H54 (cell line): ENCODE data around the gene ZC3H7B.

ENCODE experiments used
- DNase-seq: peaks from one replicate; pipeline ENCODE4 v3.0.0; 2011; ENCODE audit warnings: low spot score, mixed read lengths; ENCODE audit not compliant: insufficient read length
- FAIRE-seq: peaks from 3 replicates; lab custom pipeline; 2011; peaks lifted over from hg19 to GRCh38; lab: Jason Lieb, UNC
- POLR2A ChIP-seq: IDR thresholded peaks from 2 replicates; pipeline ENCODE4 v1.6.1; 2011; ENCODE audit warnings: low read depth, mild to moderate bottlenecking, low read length

ZC3H7B gene

GRCh38 chr22:41332217-41332939, 31.1 kb downstream of the ZC3H7B start:
- no peak for TF ChIP-seq POLR2A
- FAIRE-seq (no peak), DNase-seq (no peak)

- FAIRE-seq: no peak
- no peak for TF ChIP-seq POLR2A
These were observed 32.5 kb downstream of the ZC3H7B start for GRCh38 chr22:41333806-41334205.

GRCh38 chr22:41334215-41334614, 32.9 kb downstream of the ZC3H7B start:
- DNase-seq (no peak), FAIRE-seq (no peak)

More at GRCh38 chr22:41333806-41334205, 32.5 kb downstream of the ZC3H7B start:
- no peak for DNase-seq

GRCh38 chr22:41334951-41335635, 33.8 kb downstream of the ZC3H7B start:
- DNase-seq (no peak), FAIRE-seq (no peak)
- TF ChIP-seq POLR2A: no peak

More at GRCh38 chr22:41334215-41334614, 32.9 kb downstream of the ZC3H7B start:
- TF ChIP-seq POLR2A: no peak

- DNase-seq (no peak), FAIRE-seq (no peak)
- no peak for TF ChIP-seq POLR2A
These were observed 37.4 kb downstream of the ZC3H7B start for GRCh38 chr22:41338614-41339212.

GRCh38 chr22:41339823-41340222, 38.5 kb downstream of the ZC3H7B start:
- no peak for TF ChIP-seq POLR2A
- FAIRE-seq: no peak
- DNase-seq: no peak

- FAIRE-seq: no peak
- DNase-seq: no peak
- no peak for TF ChIP-seq POLR2A
These were observed 39.0 kb downstream of the ZC3H7B start for GRCh38 chr22:41340357-41340756.

GRCh38 chr22:41341012-41341411, 39.7 kb downstream of the ZC3H7B start:
- TF ChIP-seq POLR2A: no peak
- no peak for FAIRE-seq
- DNase-seq: no peak

- FAIRE-seq: no peak
- DNase-seq: no peak
- TF ChIP-seq POLR2A: no peak
These were observed 40.7 kb downstream of the ZC3H7B start for GRCh38 chr22:41341990-41342389.

- FAIRE-seq (no peak), DNase-seq (no peak)
- TF ChIP-seq POLR2A: no peak
These were observed 42.0 kb downstream of the ZC3H7B start for GRCh38 chr22:41343300-41343699.

GRCh38 chr22:41343717-41344116, 42.4 kb downstream of the ZC3H7B start:
- DNase-seq (no peak), FAIRE-seq (no peak)
- no peak for TF ChIP-seq POLR2A

- FAIRE-seq: no peak
- no peak for TF ChIP-seq POLR2A
- DNase-seq: no peak
These were observed 43.0 kb downstream of the ZC3H7B start for GRCh38 chr22:41344189-41344788.

- FAIRE-seq: no peak
- TF ChIP-seq POLR2A: no peak
- no peak for DNase-seq
These were observed 44.5 kb downstream of the ZC3H7B start for GRCh38 chr22:41345807-41346335.
